ENCODE results near the gene IGF2BP2.
"Not testable (repeated sequence)": the region's sequence is repeated elsewhere in the genome, so short reads cannot be mapped to it uniquely, and the experiment has no call there.

IGF2BP2 gene

GRCh38 chr3:185815391-185816282, 9.2 kb downstream of the IGF2BP2 start:
- H3K4me1 ChIP-seq (ENCODE audit: control insufficient read depth, insufficient read depth, low read length): no peaks in the 10 kb centered on the region
- H3K4me3 ChIP-seq (ENCODE audit: low read length): no peak overlapping the region
- H3K9ac ChIP-seq (ENCODE audit: low read length): no peak overlapping the region
- H3K36me3 ChIP-seq (ENCODE audit: control insufficient read depth, insufficient read depth, low read length): no peaks in the 10 kb centered on the region
- H3K27me3 ChIP-seq (ENCODE audit: control insufficient read depth, insufficient read depth, low read length): no peaks in the 10 kb centered on the region
- no peak overlapping the region for H3K27ac ChIP-seq (ENCODE audit: low read depth, low read length)

- no peak overlapping the region for H3K4me3 ChIP-seq (ENCODE audit: low read length)
- H3K27me3 ChIP-seq (ENCODE audit: control insufficient read depth, insufficient read depth, low read length): no peaks in the 10 kb centered on the region
- H3K36me3 ChIP-seq (ENCODE audit: control insufficient read depth, insufficient read depth, low read length): no peaks in the 10 kb centered on the region
- H3K4me1 ChIP-seq (ENCODE audit: control insufficient read depth, insufficient read depth, low read length): no peaks in the 10 kb centered on the region
- H3K27ac ChIP-seq (ENCODE audit: low read depth, low read length): no peak overlapping the region
- no peak overlapping the region for H3K9ac ChIP-seq (ENCODE audit: low read length)
These were observed 11.1 kb downstream of the IGF2BP2 start for GRCh38 chr3:185813691-185814215.

- H3K27ac ChIP-seq (ENCODE audit: low read depth, low read length): no peak overlapping the region
- H3K36me3 ChIP-seq (ENCODE audit: control insufficient read depth, insufficient read depth, low read length): no peaks in the 10 kb centered on the region
- no peaks in the 10 kb centered on the region for H3K4me1 ChIP-seq (ENCODE audit: control insufficient read depth, insufficient read depth, low read length)
- no peak overlapping the region for H3K9ac ChIP-seq (ENCODE audit: low read length)
- H3K4me3 ChIP-seq (ENCODE audit: low read length): no peak overlapping the region
- H3K27me3 ChIP-seq (ENCODE audit: control insufficient read depth, insufficient read depth, low read length): no peaks in the 10 kb centered on the region
These were observed 11.6 kb downstream of the IGF2BP2 start for GRCh38 chr3:185813205-185813604.

- no peaks in the 10 kb centered on the region for H3K27me3 ChIP-seq (ENCODE audit: control insufficient read depth, insufficient read depth, low read length)
- H3K36me3 ChIP-seq (ENCODE audit: control insufficient read depth, insufficient read depth, low read length): no peaks in the 10 kb centered on the region
- H3K4me1 ChIP-seq (ENCODE audit: control insufficient read depth, insufficient read depth, low read length): no peaks in the 10 kb centered on the region
- no peak overlapping the region for H3K9ac ChIP-seq (ENCODE audit: low read length)
- H3K4me3 ChIP-seq (ENCODE audit: low read length): no peak overlapping the region
- H3K27ac ChIP-seq (ENCODE audit: low read depth, low read length): no peak overlapping the region
These were observed 17.3 kb downstream of the IGF2BP2 start for GRCh38 chr3:185807445-185808068.

GRCh38 chr3:185798831-185799110, 26.1 kb downstream of the IGF2BP2 start:
- not testable (repeated sequence) for H3K27me3 ChIP-seq (ENCODE audit: control insufficient read depth, insufficient read depth, low read length); H3K4me3 ChIP-seq (ENCODE audit: low read length); H3K9ac ChIP-seq (ENCODE audit: low read length); H3K36me3 ChIP-seq (ENCODE audit: control insufficient read depth, insufficient read depth, low read length); H3K4me1 ChIP-seq (ENCODE audit: control insufficient read depth, insufficient read depth, low read length); H3K27ac ChIP-seq (ENCODE audit: low read depth, low read length)

- Histone ChIP-seq H3K4me1 (ENCODE audit: control insufficient read depth, insufficient read depth, low read length) (no peaks in the 10 kb centered on the region), H3K4me3 (ENCODE audit: low read length) (no peak overlapping the region), H3K27me3 (ENCODE audit: control insufficient read depth, insufficient read depth, low read length) (no peaks in the 10 kb centered on the region), H3K27ac (ENCODE audit: low read depth, low read length) (no peak overlapping the region), H3K36me3 (ENCODE audit: control insufficient read depth, insufficient read depth, low read length) (no peaks in the 10 kb centered on the region), H3K9ac (ENCODE audit: low read length) (no peak overlapping the region)
These were observed 26.6 kb downstream of the IGF2BP2 start for GRCh38 chr3:185797993-185798830.

GRCh38 chr3:185797108-185797881, 27.5 kb downstream of the IGF2BP2 start:
- no peak overlapping the region for H3K27ac ChIP-seq (ENCODE audit: low read depth, low read length)
- no peak overlapping the region for H3K9ac ChIP-seq (ENCODE audit: low read length)
- H3K36me3 ChIP-seq (ENCODE audit: control insufficient read depth, insufficient read depth, low read length): no peaks in the 10 kb centered on the region
- no peaks in the 10 kb centered on the region for H3K27me3 ChIP-seq (ENCODE audit: control insufficient read depth, insufficient read depth, low read length)
- H3K4me1 ChIP-seq (ENCODE audit: control insufficient read depth, insufficient read depth, low read length): no peaks in the 10 kb centered on the region
- H3K4me3 ChIP-seq (ENCODE audit: low read length): no peak overlapping the region

- Histone ChIP-seq H3K4me3 (ENCODE audit: low read length) (no peak overlapping the region), H3K9ac (ENCODE audit: low read length) (no peak overlapping the region), H3K27ac (ENCODE audit: low read depth, low read length) (no peak overlapping the region)
These were observed 28.3 kb downstream of the IGF2BP2 start for GRCh38 chr3:185796431-185797107.

GRCh38 chr3:185793381-185793780, 31.5 kb downstream of the IGF2BP2 start:
- no peaks in the 10 kb centered on the region for H3K4me1 ChIP-seq (ENCODE audit: control insufficient read depth, insufficient read depth, low read length)
- H3K27ac ChIP-seq (ENCODE audit: low read depth, low read length): no peak overlapping the region
- H3K9ac ChIP-seq (ENCODE audit: low read length): no peak overlapping the region
- no peaks in the 10 kb centered on the region for H3K36me3 ChIP-seq (ENCODE audit: control insufficient read depth, insufficient read depth, low read length)
- H3K27me3 ChIP-seq (ENCODE audit: control insufficient read depth, insufficient read depth, low read length): no peaks in the 10 kb centered on the region
- H3K4me3 ChIP-seq (ENCODE audit: low read length): no peak overlapping the region

More at GRCh38 chr3:185796431-185797107, 28.3 kb downstream of the IGF2BP2 start:
- no peaks in the 10 kb centered on the region for H3K36me3 ChIP-seq (ENCODE audit: control insufficient read depth, insufficient read depth, low read length)
- H3K4me1 ChIP-seq (ENCODE audit: control insufficient read depth, insufficient read depth, low read length): no peaks in the 10 kb centered on the region
- H3K27me3 ChIP-seq (ENCODE audit: control insufficient read depth, insufficient read depth, low read length): no peaks in the 10 kb centered on the region

GRCh38 chr3:185792955-185793354, 31.9 kb downstream of the IGF2BP2 start:
- Histone ChIP-seq H3K27ac (ENCODE audit: low read depth, low read length) (no peak overlapping the region), H3K9ac (ENCODE audit: low read length) (no peak overlapping the region), H3K4me3 (ENCODE audit: low read length) (no peak overlapping the region), H3K36me3 (ENCODE audit: control insufficient read depth, insufficient read depth, low read length) (no peaks in the 10 kb centered on the region), H3K4me1 (ENCODE audit: control insufficient read depth, insufficient read depth, low read length) (no peaks in the 10 kb centered on the region), H3K27me3 (ENCODE audit: control insufficient read depth, insufficient read depth, low read length) (no peaks in the 10 kb centered on the region)

GRCh38 chr3:185789891-185790830, 34.7 kb downstream of the IGF2BP2 start:
- H3K4me3 ChIP-seq (ENCODE audit: low read length): no peak overlapping the region
- no peaks in the 10 kb centered on the region for H3K36me3 ChIP-seq (ENCODE audit: control insufficient read depth, insufficient read depth, low read length)
- H3K27ac ChIP-seq (ENCODE audit: low read depth, low read length): no peak overlapping the region
- no peaks in the 10 kb centered on the region for H3K27me3 ChIP-seq (ENCODE audit: control insufficient read depth, insufficient read depth, low read length)
- no peak overlapping the region for H3K9ac ChIP-seq (ENCODE audit: low read length)
- no peaks in the 10 kb centered on the region for H3K4me1 ChIP-seq (ENCODE audit: control insufficient read depth, insufficient read depth, low read length)
